ENCODE measurements around the gene TOM1L2. TPM values are rescaled to one million over a fixed set of nuclear protein-coding genes. Genes with fewer than 3 reads are reported as not detected.

The TOM1L2 gene
- total RNA-seq, 4 donors from 2014 or later = 55.7 to 97.1 (median 73.3) TPM

GRCh38 chr17:17795946-17796786, 176.0 kb downstream of the TOM1L2 start:
- Histone ChIP-seq H3K27me3 (no peaks in the 10 kb centered on the region), H3K27ac (no peak overlapping the region), H3K4me1 (peaks cover 19 to 22% of the 10 kb centered on the region in 2 donors), H3K9me3 (no peaks in the 10 kb centered on the region), H3K36me3 (no peaks in the 10 kb centered on the region), H3K4me3 (no peak overlapping the region)
- intact Hi-C loops (cut with DNase I; ENCODE audit: low total_unique reads) (no loop called here), in situ Hi-C loops (cut with MboI; ENCODE audit: low sequenced_read_pairs in 4 of 4) (loop anchor here in 1 of 4 donors (25.0 kb wide), 1 partner anchor 109 kb away; the partner anchor contains the start of gene RAI1)
- ATAC-seq (no peak), DNase-seq (no peak)
- TF ChIP-seq CTCF (IDR thresholded peaks at IDR 0.05 in 4 of 5, conservative IDR thresholded peaks at IDR 0.05 in 1 of 5) = no peak
- TF ChIP-seq POLR2A (IDR thresholded peaks at IDR 0.05) = no peak

DNA sequence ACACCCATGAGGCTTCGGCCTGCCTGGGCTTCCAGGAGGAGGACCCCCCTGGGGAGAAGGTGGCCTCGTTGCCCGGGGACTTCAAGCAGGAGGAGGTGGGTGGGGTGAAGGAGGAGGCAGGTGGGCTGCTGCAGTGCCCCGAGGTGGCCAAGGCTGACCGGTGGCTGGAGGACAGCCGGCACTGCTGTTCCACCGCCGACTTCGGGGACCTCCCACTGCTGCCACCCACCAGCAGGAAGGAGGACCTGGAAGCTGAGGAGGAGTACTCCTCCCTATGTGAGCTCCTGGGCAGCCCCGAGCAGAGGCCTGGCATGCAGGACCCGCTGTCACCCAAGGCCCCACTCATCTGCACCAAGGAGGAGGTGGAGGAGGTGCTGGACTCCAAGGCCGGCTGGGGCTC, 176.9 kb downstream of the TOM1L2 start:
- Histone ChIP-seq H3K4me3 (no peak overlapping the region), H3K27ac (no peak overlapping the region), H3K36me3 (no peaks in the 10 kb centered on the region), H3K4me1 (peaks cover 20 to 30% of the 10 kb centered on the region in 2 donors), H3K9me3 (no peaks in the 10 kb centered on the region), H3K27me3 (no peaks in the 10 kb centered on the region)
- intact Hi-C loops (cut with DNase I; ENCODE audit: low total_unique reads) = no loop called here
- ATAC-seq (no peak), DNase-seq (no peak)
- in situ Hi-C loops (cut with MboI; ENCODE audit: low sequenced_read_pairs in 4 of 4) = loop anchor here in 1 of 4 donors (25.0 kb wide), 1 partner anchor 108 kb away; the partner anchor contains the start of gene RAI1
- TF ChIP-seq CTCF (IDR thresholded peaks at IDR 0.05 in 4 of 5, conservative IDR thresholded peaks at IDR 0.05 in 1 of 5) (no peak), POLR2A (IDR thresholded peaks at IDR 0.05) (no peak)

DNA sequence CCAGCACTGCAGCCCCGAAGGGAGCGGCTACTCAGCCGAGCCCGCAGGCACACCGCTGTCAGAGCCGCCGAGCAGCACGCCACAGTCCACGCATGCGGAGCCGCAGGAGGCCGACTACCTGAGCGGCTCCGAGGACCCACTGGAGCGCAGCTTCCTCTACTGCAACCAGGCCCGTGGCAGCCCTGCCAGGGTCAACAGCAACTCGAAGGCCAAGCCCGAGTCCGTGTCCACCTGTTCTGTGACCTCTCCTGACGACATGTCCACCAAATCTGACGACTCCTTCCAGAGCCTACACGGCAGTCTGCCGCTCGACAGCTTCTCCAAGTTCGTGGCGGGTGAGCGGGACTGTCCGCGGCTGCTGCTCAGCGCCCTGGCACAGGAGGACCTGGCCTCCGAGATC, 177.8 kb downstream of the TOM1L2 start:
- in situ Hi-C loops (cut with MboI; ENCODE audit: low sequenced_read_pairs in 4 of 4) = loop anchor here in 1 of 4 donors (25.0 kb wide), 1 partner anchor 107 kb away; the partner anchor contains the start of gene RAI1
- ATAC-seq = no peak
- TF ChIP-seq CTCF (IDR thresholded peaks at IDR 0.05 in 4 of 5, conservative IDR thresholded peaks at IDR 0.05 in 1 of 5) = no peak
- no peak for TF ChIP-seq POLR2A (IDR thresholded peaks at IDR 0.05)
- intact Hi-C loops (cut with DNase I; ENCODE audit: low total_unique reads) = no loop called here
- H3K4me1 ChIP-seq = peaks cover 24 to 36% of the 10 kb centered on the region in 2 donors
- H3K9me3 ChIP-seq = no peaks in the 10 kb centered on the region
- H3K27me3 ChIP-seq = no peaks in the 10 kb centered on the region
- H3K36me3 ChIP-seq = no peaks in the 10 kb centered on the region
- no peak overlapping the region for H3K27ac ChIP-seq
- no peak for DNase-seq
- H3K4me3 ChIP-seq = no peak overlapping the region

MicroRNA genes within 50 kb of the gene (microRNA counts, 767-probe panel; counts per million panel counts)
- microRNA hsa-miR-33b-5p = 356 to 448 counts per million in 2 donors

Small RNA genes lying within 50 kb of the gene (microRNA-seq; reads per million reads assigned to microRNA genes)
- gene MIR33B (ENCODE audit: borderline replicate concordance in 2 of 2) (7.1 to 8.5 reads per million in 2 donors), gene MIR6777 (ENCODE audit: borderline replicate concordance in 2 of 2) (1.2 to 3.4 reads per million in 2 donors)

Other genes starting within 250 kb of the TOM1L2 start
- gene SREBF1, start 135.4 kb downstream of the TOM1L2 start, total RNA-seq = 10 to 100 TPM; 11.1 to 64.5 (median 32.3) TPM
- gene DRC3, start 462 bp upstream of the TOM1L2 start, total RNA-seq = under 1 TPM; 0.05 to 0.81 (median 0.28) TPM
- gene ATPAF2, start 66.8 kb upstream of the TOM1L2 start, total RNA-seq = 10 to 100 TPM; 12.6 to 19.9 (median 16.2) TPM
- gene GID4, start 67.0 kb upstream of the TOM1L2 start, total RNA-seq = 10 to 100 TPM; 40.1 to 46.4 (median 41.4) TPM
- 10 to 100 TPM; 34.7 to 52.3 (median 37.4) TPM for gene DRG2, start 115.5 kb upstream of the TOM1L2 start, total RNA-seq
- under 1 TPM in 3 of 4 donors, not detected in 1; 0.04 to 0.70 (median 0.31) TPM for gene MYO15A, start 136.4 kb upstream of the TOM1L2 start, total RNA-seq
- gene ALKBH5, start 211.4 kb upstream of the TOM1L2 start, total RNA-seq = 100 to 1,000 TPM; 188 to 271 (median 224) TPM